Measurements from ENCODE around the gene RREB1. TPM values are rescaled to one million over a fixed set of nuclear protein-coding genes. Genes with fewer than 3 reads are reported as not detected.

The RREB1 gene
- total RNA-seq, 3 donors from 2014 or later = 64.9 to 85.9 (median 74.7) TPM

DNA sequence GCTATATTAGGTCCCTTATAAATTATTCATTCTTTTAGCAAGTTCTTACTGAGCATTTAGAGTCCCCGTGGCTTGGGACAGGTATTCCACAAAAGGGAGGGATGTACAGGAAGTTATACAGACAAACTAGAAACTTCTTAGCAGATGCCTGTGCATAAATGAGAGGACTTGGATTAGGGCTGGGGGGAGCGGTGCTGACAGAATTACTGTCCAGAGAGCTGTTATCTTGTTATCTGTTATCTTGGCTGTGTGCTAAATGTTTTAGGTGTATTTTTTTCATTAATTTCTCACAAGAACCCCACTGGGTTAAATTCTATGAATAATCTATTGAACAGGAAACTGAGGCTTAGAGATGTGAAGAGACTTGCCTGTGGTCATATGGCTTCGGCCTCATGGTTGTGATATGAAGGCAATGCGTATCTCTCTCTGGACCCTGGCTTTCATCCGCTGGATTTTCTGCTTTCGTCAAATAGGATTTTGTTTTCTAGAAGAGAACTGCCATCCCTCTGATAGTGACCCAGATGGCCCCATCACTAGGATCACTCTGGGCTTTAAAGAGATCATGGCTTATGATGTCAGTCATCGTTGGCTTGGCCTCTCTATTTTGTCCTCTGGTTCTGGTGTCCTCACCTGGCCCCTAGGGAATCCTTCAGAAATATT, 32.3 kb upstream of the RREB1 start:
- H3K36me3 ChIP-seq (ENCODE audit: low read depth) = no peaks in the 10 kb centered on the region
- intact Hi-C loops (cut with DNase I, micrococcal nuclease) = no loop called here
- TF ChIP-seq, protein P1, sequence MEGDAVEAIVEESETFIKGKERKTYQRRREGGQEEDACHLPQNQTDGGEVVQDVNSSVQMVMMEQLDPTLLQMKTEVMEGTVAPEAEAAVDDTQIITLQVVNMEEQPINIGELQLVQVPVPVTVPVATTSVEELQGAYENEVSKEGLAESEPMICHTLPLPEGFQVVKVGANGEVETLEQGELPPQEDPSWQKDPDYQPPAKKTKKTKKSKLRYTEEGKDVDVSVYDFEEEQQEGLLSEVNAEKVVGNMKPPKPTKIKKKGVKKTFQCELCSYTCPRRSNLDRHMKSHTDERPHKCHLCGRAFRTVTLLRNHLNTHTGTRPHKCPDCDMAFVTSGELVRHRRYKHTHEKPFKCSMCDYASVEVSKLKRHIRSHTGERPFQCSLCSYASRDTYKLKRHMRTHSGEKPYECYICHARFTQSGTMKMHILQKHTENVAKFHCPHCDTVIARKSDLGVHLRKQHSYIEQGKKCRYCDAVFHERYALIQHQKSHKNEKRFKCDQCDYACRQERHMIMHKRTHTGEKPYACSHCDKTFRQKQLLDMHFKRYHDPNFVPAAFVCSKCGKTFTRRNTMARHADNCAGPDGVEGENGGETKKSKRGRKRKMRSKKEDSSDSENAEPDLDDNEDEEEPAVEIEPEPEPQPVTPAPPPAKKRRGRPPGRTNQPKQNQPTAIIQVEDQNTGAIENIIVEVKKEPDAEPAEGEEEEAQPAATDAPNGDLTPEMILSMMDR (IDR thresholded peaks at IDR 0.05) = no peak
- ATAC-seq = no peak
- H3K4me1 ChIP-seq (ENCODE audit: low read depth) = peaks cover 12% of the 10 kb centered on the region
- H3K9me3 ChIP-seq = no peaks in the 10 kb centered on the region
- no peak overlapping the region for H3K4me3 ChIP-seq
- no peak for DNase-seq

DNA sequence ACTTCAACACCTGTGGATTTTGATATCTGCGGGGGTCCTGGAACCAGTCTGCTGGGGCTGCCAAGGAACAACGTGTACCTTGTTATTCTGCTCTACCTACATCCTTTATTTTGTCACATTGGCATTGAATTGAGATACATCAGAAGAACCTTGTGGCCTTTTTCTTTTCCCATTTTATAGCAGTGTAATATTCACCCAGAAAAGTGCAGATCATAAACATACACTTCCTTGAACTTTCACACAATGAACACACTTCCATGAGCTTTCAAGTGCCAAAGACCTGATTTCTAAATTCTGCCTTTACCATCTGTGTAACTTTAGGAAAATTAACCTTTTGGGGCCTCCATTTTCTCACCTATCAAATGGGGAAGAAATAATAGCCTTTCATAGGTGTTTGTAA, 29.9 kb upstream of the RREB1 start:
- no peak for DNase-seq
- intact Hi-C loops (cut with DNase I, micrococcal nuclease) = no loop called here
- peaks cover 12% of the 10 kb centered on the region for H3K4me1 ChIP-seq (ENCODE audit: low read depth)
- no peak overlapping the region for H3K4me3 ChIP-seq
- ATAC-seq = peak; percentile 86
- no peaks in the 10 kb centered on the region for H3K9me3 ChIP-seq
- H3K36me3 ChIP-seq (ENCODE audit: low read depth) = no peaks in the 10 kb centered on the region
- TF ChIP-seq, protein P1 (IDR thresholded peaks at IDR 0.05) = no peak

DNA sequence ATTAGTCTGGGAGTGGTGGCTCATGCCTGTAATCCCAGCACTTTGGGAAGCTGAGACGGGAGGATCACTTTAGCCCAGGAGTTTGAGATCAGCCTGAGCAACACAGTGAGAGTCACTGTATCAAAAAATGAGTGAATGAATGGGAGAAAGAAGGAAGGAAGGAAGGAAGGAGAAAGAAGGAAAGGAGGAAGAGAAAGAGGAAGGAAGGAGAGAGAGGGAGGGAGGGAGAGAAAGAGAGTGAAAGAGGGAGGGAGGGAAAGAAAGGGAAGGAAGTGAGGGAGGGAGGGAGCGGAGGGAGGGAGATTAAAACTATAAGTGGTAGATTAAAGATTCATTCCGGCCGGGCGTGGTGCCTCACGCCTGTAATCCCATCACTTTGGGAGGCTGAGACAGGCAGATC, 28.9 kb upstream of the RREB1 start:
- TF ChIP-seq, protein P1 (IDR thresholded peaks at IDR 0.05) = no peak
- no peak for ATAC-seq
- no peaks in the 10 kb centered on the region for H3K9me3 ChIP-seq
- H3K4me3 ChIP-seq = no peak overlapping the region
- peaks cover 12% of the 10 kb centered on the region for H3K4me1 ChIP-seq (ENCODE audit: low read depth)
- DNase-seq = no peak
- H3K36me3 ChIP-seq (ENCODE audit: low read depth) = no peaks in the 10 kb centered on the region
- intact Hi-C loops (cut with DNase I, micrococcal nuclease) = no loop called here

DNA sequence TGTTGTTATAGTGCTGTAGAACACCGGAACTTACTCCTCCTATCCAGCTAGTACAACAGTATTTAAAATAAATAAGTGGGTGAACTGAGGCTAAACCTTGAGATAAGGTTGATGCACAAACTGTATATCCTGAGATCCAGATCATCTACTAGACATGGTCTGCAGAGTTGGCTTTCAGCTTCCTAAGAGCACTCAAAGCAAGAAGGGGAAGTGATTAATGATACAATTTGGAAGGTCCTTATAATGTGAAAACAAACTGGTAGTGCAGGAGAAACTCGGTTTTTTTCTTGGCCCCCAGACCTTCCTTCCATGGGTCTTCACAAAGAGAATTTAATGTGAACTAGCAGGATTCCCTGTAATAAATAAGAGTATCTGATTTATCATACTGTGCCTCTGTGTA, 27.4 kb upstream of the RREB1 start:
- no peak overlapping the region for H3K4me3 ChIP-seq

DNA sequence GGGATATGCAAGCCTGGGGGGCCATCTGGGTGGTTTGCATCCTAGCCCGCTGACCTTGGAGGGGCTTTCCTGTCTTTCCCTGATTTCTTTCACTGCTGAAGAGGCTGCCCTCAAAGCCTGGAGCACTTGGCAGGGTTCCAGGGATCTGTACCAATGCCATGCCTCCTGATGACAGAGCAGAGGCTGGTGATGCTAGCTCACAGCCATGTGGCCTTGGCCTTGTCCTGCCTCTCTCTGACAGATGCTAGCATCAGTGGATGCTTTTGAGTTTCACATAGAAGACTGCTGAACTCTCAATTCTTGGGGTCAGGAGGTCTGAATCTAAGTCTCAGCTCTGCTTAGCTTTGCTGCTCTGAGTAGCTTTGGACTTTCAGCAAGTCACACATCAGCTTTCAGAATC, 21.9 kb upstream of the RREB1 start:
- H3K4me1 ChIP-seq (ENCODE audit: low read depth) = peaks cover 19% of the 10 kb centered on the region
- DNase-seq (peak in 1 of 3 donors; percentile 46), ATAC-seq (no peak)
- TF ChIP-seq, protein P1 (IDR thresholded peaks at IDR 0.05) = no peak
- intact Hi-C loops (cut with DNase I, micrococcal nuclease) = no loop called here
- H3K9me3 ChIP-seq = no peaks in the 10 kb centered on the region
- no peak overlapping the region for H3K4me3 ChIP-seq
- no peaks in the 10 kb centered on the region for H3K36me3 ChIP-seq (ENCODE audit: low read depth)

More for the DNA sequence above, 27.4 kb upstream of the RREB1 start:
- H3K4me1 ChIP-seq (ENCODE audit: low read depth) = peaks cover 12% of the 10 kb centered on the region
- H3K9me3 ChIP-seq = no peaks in the 10 kb centered on the region
- TF ChIP-seq, protein P1 (IDR thresholded peaks at IDR 0.05) = no peak
- ATAC-seq (no peak), DNase-seq (no peak)
- intact Hi-C loops (cut with DNase I, micrococcal nuclease) = no loop called here
- H3K36me3 ChIP-seq (ENCODE audit: low read depth) = no peaks in the 10 kb centered on the region

Data from mucosa of descending colon (tissue), 3 donors.